HCT116 (cell line): Measurements from ENCODE around the gene ARHGEF37. TPM values are rescaled to one million over a fixed set of nuclear protein-coding genes. Genes with fewer than 3 reads are reported as not detected.

Experiments
- ATAC-seq: fragments of 200-7000 bp; cut with Tn5 transposase; 2 replicates; pipeline ENCODE4 v1.9.1; 2020; ENCODE audit warnings: mild to moderate bottlenecking, moderate library complexity
- BruUV-seq: library from RNA; stranded (reverse); fragments of 400-500 nt; replicated peaks from 2 replicates; lab custom pipeline; 2021; lab: Mats Ljungman, UMichigan
- CTCF ChIA-PET: fragments of 300-600 bp; sonication (Branson Sonifier 250); formaldehyde crosslinking; loops from one replicate; lab custom pipeline; 2021; ENCODE audit warnings: antibody characterized with exemption; lab: Charles Lee
- POLR2A ChIA-PET: fragments of 300-600, 350-600 bp; sonication (Branson Sonifier 250); formaldehyde crosslinking; loops from one replicate; lab custom pipeline; 2021; ENCODE audit warnings: antibody characterized with exemption; lab: Charles Lee
- RAD21 ChIA-PET, 2 experiments: fragments of 300-600 bp; sonication (Branson Sonifier 250); formaldehyde crosslinking; loops; one replicate each; lab custom pipeline; 2023; ENCODE audit warnings: low total read pairs in 2 of 2; ENCODE audit not compliant: uncharacterized antibody in 2 of 2, unreplicated experiment in 2 of 2, low non-redundant PET in 1 of 2; lab: Charles Lee
- DNase-seq: peaks from one replicate; pipeline ENCODE4 v3.0.0-alpha.2; 2010; ENCODE audit warnings: low read depth, low spot score
- H2AFZ ChIP-seq: fragments of 200-600 bp; shearing (Covaris generic), sonication (generic); 2 replicates; pipeline ENCODE4 v1.6.1; 2017; ENCODE audit warnings: low read depth, mixed run types, mixed read lengths, antibody characterized with exemption, low read length; ENCODE audit not compliant: poor library complexity, severe bottlenecking
- H3K27ac ChIP-seq: 2 replicates; pipeline ENCODE4 v1.5.1; 2012; ENCODE audit warnings: low read depth, low read length
- H3K27me3 ChIP-seq: fragments of 200-600 bp; sonication (generic); 2 replicates; pipeline ENCODE4 v1.6.1; 2016; ENCODE audit warnings: mixed run types, low read length, mixed read lengths; ENCODE audit not compliant: insufficient read depth
- H3K36me3 ChIP-seq, 2 experiments: fragments of 200-500 bp in 1 of 2; fragments of 200-600 bp in 1 of 2; sonication (Bioruptor generic) in 1 of 2; sonication (generic) in 1 of 2; 2 replicates each; pipeline versions ENCODE4 v1.5.1 to v1.6.1; 2014 to 2016; ENCODE audit warnings: low read length in 2 of 2, inconsistent platforms in 1 of 2, mixed read lengths in 1 of 2, mixed run types in 1 of 2; ENCODE audit not compliant: insufficient read depth in 2 of 2, control insufficient read depth in 1 of 2
- H3K4me1 ChIP-seq, 2 experiments: fragments of 200-600 bp in 1 of 2; sonication (generic) in 1 of 2; 2 replicates each; pipeline versions ENCODE4 v1.5.1 to v1.6.1; 2012 to 2017; ENCODE audit warnings: low read length in 2 of 2, inconsistent platforms in 1 of 2, mild to moderate bottlenecking in 1 of 2, mixed read lengths in 1 of 2, mixed run types in 1 of 2, moderate library complexity in 1 of 2; ENCODE audit not compliant: insufficient read depth in 2 of 2, control insufficient read depth in 1 of 2
- H3K4me2 ChIP-seq: fragments of 200-600 bp; sonication (generic); 2 replicates; pipeline ENCODE4 v1.6.1; 2017; ENCODE audit warnings: mixed run types, low read length, mixed read lengths
- H3K4me3 ChIP-seq, 2 experiments: fragments of 200-600 bp in 1 of 2; sonication (generic) in 1 of 2; replicated peaks in 1 of 2; 2 replicates each; pipeline ENCODE4 v1.5.1; 2011 to 2016; ENCODE audit warnings: low read length in 2 of 2, control low read depth in 1 of 2, low read depth in 1 of 2, mild to moderate bottlenecking in 1 of 2, mixed read lengths in 1 of 2, mixed run types in 1 of 2
- H3K79me2 ChIP-seq: fragments of 200-600 bp; sonication (generic); 2 replicates; pipeline ENCODE4 v1.6.1; 2017; ENCODE audit warnings: mild to moderate bottlenecking, mixed run types, low read length, moderate library complexity, mixed read lengths; ENCODE audit not compliant: insufficient read depth
- H3K9ac ChIP-seq: fragments of 200-600 bp; sonication (generic); 2 replicates; pipeline ENCODE4 v1.6.1; 2016; ENCODE audit warnings: low read length, mixed read lengths
- H3K9me2 ChIP-seq: fragments of 200-600 bp; sonication (generic), shearing (Covaris generic); 2 replicates; pipeline ENCODE4 v1.6.1; 2017; ENCODE audit warnings: mixed run types, mild to moderate bottlenecking, moderate library complexity; ENCODE audit not compliant: insufficient read depth
- H3K9me3 ChIP-seq, 2 experiments: fragments of 200-500 bp in 1 of 2; fragments of 200-600 bp in 1 of 2; sonication (Bioruptor generic) in 1 of 2; sonication (generic) in 1 of 2; 2 replicates each; pipeline ENCODE4 v1.6.1; 2014 to 2017; ENCODE audit warnings: low read length in 2 of 2, mixed read lengths in 2 of 2, inconsistent platforms in 1 of 2, low read depth in 1 of 2, mild to moderate bottlenecking in 1 of 2, mixed run types in 1 of 2, moderate library complexity in 1 of 2; ENCODE audit not compliant: control insufficient read depth in 1 of 2, insufficient read depth in 1 of 2
- H4K20me1 ChIP-seq: fragments of 200-600 bp; sonication (generic), shearing (Covaris generic); 2 replicates; pipeline ENCODE4 v1.6.1; 2017; ENCODE audit warnings: mixed run types, mild to moderate bottlenecking, moderate library complexity; ENCODE audit not compliant: insufficient read depth
- ATF3 ChIP-seq: IDR thresholded peaks from 2 replicates; pipeline ENCODE4 v1.6.1; 2012
- CBX3 ChIP-seq: IDR thresholded peaks from 2 replicates; pipeline ENCODE4 v1.6.1; 2012; ENCODE audit warnings: low read depth
- EGR1 ChIP-seq: IDR thresholded peaks from 2 replicates; pipeline ENCODE4 v1.6.1; 2012; ENCODE audit warnings: low read depth
- EZH2phosphoT487 ChIP-seq: fragments of 200-600 bp; IDR thresholded peaks from 2 replicates; pipeline ENCODE4 v1.6.1; 2018; ENCODE audit warnings: antibody characterized with exemption, borderline replicate concordance
- JUND ChIP-seq: IDR thresholded peaks from 2 replicates; pipeline ENCODE4 v1.6.1; 2012
- MAX ChIP-seq: IDR thresholded peaks from 2 replicates; pipeline ENCODE4 v1.6.1; 2012
- POLR2A ChIP-seq: IDR thresholded peaks from 2 replicates; pipeline ENCODE4 v1.7.0; 2011; ENCODE audit warnings: borderline replicate concordance; ENCODE audit not compliant: insufficient read depth, insufficient read length; ENCODE audit errors: extremely low read depth
- POLR2AphosphoS5 ChIP-seq: IDR thresholded peaks from 2 replicates; pipeline ENCODE4 v1.6.1; 2011; ENCODE audit warnings: mild to moderate bottlenecking, low read depth, low read length, moderate library complexity
- SIN3A ChIP-seq: IDR thresholded peaks from 2 replicates; pipeline ENCODE4 v1.6.1; 2012; ENCODE audit warnings: low read depth
- SP1 ChIP-seq: IDR thresholded peaks from 2 replicates; pipeline ENCODE4 v1.6.1; 2012; ENCODE audit warnings: low read depth
- ZNF274 ChIP-seq: fragments of 200-500 bp; sonication (Bioruptor generic); IDR thresholded peaks from 2 replicates; pipeline ENCODE4 v1.6.1; 2014; ENCODE audit warnings: mild to moderate bottlenecking, low read depth, low read length, inconsistent platforms
- intact Hi-C: fragments of 100-400 bp; cut with micrococcal nuclease; formaldehyde crosslinking; loops from 2 replicates; pipeline ENCODE4 v1.10.0; 2022
- total RNA-seq: library from RNA; stranded (reverse); gene quantifications from one replicate; pipeline ENCODE4 v1.2.1, GENCODE V29; 2021; ENCODE audit not compliant: unreplicated experiment

Gene ARHGEF37
- total RNA-seq, 1 experiment from 2014 or later, result 7.0 TPM

- no peak overlapping the region for H3K9ac ChIP-seq
- H3K79me2 ChIP-seq, result no peaks in the 10 kb centered on the region
- no peak for ATAC-seq
- no peaks in the 10 kb centered on the region for H3K9me2 ChIP-seq
- H3K27me3 ChIP-seq, result no peaks in the 10 kb centered on the region
- no peaks in the 10 kb centered on the region for H4K20me1 ChIP-seq
- no peak for TF ChIP-seq POLR2A
- no peak for TF ChIP-seq EGR1
- no peak for TF ChIP-seq CBX3
- no peak for TF ChIP-seq MAX
- TF ChIP-seq SP1, result peak; percentile 38; the same call in 1 of the 2 replicates
- peak; percentile 36; the same call in 1 of the 2 replicates for TF ChIP-seq JUND
- TF ChIP-seq SIN3A, result no peak
- intact Hi-C loops, result no loop called here
- ChIA-PET CTCF (interaction anchor here (1.9 kb wide), 1 partner anchor 22 kb away, joined by 4 read pairs; no protein-coding TSS in a partner anchor), POLR2A (interaction anchor here (1.0 kb wide), 1 partner anchor 35 kb away, joined by 4 read pairs; the partner anchor contains the start of gene CSNK1A1), RAD21 (no interaction called here)
- H3K4me1 ChIP-seq, result peaks cover 6 to 23% of the 10 kb centered on the region in 2 experiments
- no TSS peak for BruUV-seq
- H3K4me3 ChIP-seq, result no peak overlapping the region
- H2AFZ ChIP-seq, result no peak overlapping the region
- H3K4me2 ChIP-seq, result peak overlapping the region; percentile 25; the same call in 1 of the 2 replicates
- no peaks in the 10 kb centered on the region for H3K9me3 ChIP-seq
- no peak for DNase-seq
- no peaks in the 10 kb centered on the region for H3K36me3 ChIP-seq
- no peak overlapping the region for H3K27ac ChIP-seq
Measured at GRCh38 chr5:149586708-149587318, 5.5 kb downstream of the ARHGEF37 start.

- Histone ChIP-seq H4K20me1 (no peaks in the 10 kb centered on the region), H3K4me1 (peaks cover 0 to 17% of the 10 kb centered on the region in 2 experiments; a peak in 1 of 4 replicates), H3K9me2 (no peaks in the 10 kb centered on the region), H3K4me3 (no peak overlapping the region), H3K9me3 (no peaks in the 10 kb centered on the region), H3K36me3 (no peaks in the 10 kb centered on the region), H2AFZ (no peak overlapping the region), H3K27me3 (no peaks in the 10 kb centered on the region), H3K4me2 (no peak overlapping the region), H3K79me2 (no peaks in the 10 kb centered on the region), H3K9ac (no peak overlapping the region), H3K27ac (no peak overlapping the region)
- no TSS peak for BruUV-seq
- TF ChIP-seq POLR2A (no peak), EZH2phosphoT487 (no peak), ZNF274 (no peak), JUND (no peak), MAX (no peak), SIN3A (no peak), ATF3 (no peak), SP1 (no peak), POLR2AphosphoS5 (no peak)
- ChIA-PET RAD21 (no interaction called here), POLR2A (no interaction called here), CTCF (interaction anchor here (2.0 kb wide), 1 partner anchor 10 kb away, joined by 6 read pairs; no protein-coding TSS in a partner anchor)
- DNase-seq (no peak), ATAC-seq (no peak)
- intact Hi-C loops, result no loop called here
Measured at GRCh38 chr5:149588936-149589335, 7.6 kb downstream of the ARHGEF37 start.
